RPMI8226 (cell line): ENCODE results near the gene TMEM119.

Experiments used
- DNase-seq: peaks from one replicate; pipeline ENCODE4 v3.0.0-alpha.2; 2015

Gene TMEM119

GRCh38 chr12:108597559-108598471, at the start of gene TMEM119:
TMEM119 (minus strand) TSS chr12:108598084; CDS start chr12:108592383, 5,701 bp downstream.
- DNase-seq, result no peak

DNA sequence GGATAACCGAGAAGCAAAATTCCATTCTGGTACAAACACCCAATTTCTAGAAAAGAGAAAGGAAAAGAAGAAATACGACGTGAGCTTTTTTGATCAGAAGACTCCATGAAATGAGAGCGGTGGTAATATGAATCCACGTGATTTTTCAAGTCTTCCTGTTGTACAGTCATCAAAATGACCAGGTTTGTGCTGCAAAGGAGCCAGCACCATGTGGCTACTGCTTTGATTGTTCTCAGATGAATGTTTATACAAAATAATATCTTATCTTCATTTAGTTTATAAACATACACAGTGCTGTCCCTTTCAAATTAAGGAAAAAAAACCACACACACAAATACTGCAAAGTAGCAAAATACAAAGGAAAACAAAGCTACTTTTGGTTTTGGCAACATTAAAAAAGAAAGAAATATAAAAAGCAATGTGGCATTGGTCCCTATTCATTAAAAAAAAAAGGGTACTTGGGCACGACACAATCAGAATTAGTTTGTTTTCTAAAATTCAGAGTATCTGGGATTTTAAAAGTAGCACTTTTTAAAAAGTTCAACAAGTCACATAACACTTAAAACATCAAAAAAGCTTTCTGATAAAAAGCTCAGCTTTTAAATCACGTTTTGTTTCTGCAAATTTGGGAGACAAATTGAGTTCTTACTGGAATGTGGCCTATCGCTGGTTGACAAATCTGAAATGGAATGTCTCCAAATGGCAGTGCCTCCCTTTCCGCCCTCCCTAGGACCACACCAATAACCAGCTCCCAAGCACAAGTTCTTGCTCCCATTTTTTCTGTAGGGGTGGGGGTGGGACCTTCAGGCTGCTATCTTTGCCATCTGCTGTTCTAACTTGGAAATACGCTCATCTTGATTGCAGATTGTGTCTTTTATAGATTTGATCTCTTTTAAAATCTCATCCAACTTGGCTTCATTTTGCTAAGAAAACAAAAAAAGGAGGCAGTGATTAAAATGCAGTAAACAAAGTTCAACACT, 49.0 kb upstream of the TMEM119 start:
- DNase-seq, result no peak

DNA sequence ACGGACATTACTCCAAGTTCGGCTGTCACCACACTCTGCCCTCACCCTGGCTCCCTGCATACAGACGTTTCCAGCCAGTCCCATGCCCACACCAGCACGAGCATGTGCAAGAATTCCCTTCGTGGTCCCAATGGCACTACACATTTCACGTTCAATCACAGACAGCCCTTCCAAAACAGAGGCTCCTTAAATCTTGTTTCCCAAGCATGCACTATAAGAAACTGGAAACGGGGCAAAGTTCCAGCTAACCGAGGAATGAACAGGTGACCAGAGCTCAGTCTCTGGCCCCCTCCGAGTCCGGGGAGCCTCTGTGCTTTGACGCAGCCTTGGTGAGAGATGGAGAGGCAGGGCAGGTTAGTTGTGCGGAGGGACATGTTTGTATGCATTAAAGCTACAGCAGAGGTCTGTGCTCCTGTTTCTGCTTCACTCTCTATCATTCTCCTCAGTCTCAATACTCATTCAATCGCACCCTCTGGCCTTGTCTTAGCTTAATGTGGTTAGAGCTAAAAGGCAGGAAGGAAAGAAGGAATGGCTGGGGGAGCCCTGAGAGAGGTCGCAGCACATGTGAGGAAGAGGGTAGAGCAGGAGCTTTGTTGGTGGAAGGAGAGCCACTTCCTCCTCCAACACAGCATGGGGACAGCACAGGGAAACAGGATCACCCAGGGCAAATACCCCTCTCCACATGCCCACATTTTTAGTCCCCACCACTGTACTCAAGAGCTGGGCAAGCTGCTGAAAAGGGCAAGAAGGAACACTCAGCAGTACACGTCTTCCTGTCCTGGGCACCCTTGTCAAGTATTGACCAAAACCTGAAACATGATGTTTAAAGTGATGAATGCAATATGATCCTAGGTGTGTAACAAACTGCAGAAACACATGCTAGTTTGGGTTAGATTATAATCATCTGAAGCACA, 48.1 kb upstream of the TMEM119 start:
- DNase-seq, result no peak

DNA sequence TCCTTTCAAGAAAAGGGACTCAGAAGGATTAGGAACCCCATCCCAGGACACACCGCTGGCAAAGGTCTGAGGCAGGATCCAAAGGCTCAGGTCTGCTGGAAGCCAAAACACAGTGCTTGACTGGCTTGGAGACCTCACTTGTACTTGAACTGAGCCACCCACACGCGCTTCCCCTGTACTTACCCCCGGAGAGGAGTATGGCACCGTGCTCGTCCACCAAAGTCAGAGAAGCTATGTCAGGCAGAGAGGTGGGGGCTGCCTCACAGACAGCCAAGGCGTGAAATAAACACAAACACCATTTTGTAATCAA, 46.9 kb upstream of the TMEM119 start:
- no peak for DNase-seq

DNA sequence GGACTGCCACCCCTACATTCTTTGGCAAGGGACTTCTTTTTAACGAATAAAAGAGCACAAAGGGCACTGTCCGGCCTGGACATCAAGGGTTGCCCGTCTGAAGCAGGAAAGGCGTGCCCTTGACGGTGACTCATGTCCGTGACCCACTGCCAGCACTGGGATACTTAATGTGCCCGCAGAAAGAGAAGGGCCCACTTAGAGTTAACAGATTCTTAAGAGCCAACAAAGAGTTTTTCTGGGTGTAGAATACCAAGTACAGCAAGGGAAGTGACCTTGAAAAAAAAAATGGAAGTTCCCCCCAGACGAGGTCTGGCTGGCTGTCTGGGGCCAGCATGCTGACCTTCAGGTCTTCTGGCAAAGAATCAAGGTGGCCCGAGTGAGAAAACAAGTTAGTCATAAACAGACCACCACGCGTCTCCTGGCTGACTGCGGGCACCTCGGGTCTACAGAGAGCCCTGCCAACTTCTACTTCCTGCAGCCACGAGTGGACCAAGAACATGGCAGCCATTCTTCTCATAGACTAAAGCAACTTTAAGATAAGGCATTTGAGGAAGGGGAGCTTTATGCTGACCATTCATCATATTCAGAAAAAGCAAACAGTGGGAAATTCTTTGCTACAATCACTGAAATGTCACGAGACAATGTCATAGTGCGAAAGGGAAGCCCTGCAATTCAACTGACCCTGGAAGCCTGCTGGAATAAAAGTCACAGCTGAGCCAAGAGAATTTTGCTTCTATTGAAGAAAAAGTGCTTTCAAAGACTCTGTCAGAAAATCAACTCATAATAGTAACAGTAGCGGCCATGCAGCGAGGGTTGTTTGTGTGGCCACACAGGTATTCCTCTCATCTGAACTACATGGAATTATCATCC, 46.3 kb upstream of the TMEM119 start:
- no peak for DNase-seq

DNA sequence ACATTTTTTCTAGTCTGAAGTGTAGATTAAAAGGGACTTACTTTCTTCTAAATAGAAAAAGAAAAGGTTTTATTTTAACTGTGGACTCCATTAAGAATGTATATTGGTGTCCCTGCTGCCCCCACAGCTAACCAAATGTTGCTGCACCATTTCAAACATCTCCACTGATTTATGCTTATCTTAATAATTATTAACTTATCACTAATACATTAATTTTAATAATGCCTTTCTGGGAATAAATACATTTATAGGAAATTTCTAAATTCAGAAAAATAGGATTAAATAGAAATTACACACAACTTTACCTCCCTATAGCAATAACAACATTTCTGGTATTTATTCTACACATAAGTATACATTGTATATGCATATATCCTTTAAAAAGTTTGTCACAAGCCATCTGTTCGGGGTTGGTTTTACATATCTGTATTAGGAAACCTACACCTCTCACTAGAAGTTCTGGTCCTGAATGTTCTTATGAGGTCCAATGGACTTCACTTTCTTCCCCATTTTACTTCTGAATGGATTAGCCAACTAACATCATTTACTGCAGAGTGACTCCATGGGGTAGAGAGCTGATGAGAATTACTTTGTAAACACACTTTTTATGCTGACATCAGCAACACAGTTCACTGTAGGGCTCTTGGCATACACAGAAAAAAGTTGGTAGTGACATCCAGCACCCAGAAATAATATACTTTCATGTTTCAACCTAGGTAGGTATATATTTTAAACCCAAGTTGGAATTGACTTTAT, 45.2 kb upstream of the TMEM119 start:
- peak; percentile 53 for DNase-seq

- DNase-seq, result no peak
These were observed 44.5 kb upstream of the TMEM119 start for GRCh38 chr12:108642269-108642870.

DNA sequence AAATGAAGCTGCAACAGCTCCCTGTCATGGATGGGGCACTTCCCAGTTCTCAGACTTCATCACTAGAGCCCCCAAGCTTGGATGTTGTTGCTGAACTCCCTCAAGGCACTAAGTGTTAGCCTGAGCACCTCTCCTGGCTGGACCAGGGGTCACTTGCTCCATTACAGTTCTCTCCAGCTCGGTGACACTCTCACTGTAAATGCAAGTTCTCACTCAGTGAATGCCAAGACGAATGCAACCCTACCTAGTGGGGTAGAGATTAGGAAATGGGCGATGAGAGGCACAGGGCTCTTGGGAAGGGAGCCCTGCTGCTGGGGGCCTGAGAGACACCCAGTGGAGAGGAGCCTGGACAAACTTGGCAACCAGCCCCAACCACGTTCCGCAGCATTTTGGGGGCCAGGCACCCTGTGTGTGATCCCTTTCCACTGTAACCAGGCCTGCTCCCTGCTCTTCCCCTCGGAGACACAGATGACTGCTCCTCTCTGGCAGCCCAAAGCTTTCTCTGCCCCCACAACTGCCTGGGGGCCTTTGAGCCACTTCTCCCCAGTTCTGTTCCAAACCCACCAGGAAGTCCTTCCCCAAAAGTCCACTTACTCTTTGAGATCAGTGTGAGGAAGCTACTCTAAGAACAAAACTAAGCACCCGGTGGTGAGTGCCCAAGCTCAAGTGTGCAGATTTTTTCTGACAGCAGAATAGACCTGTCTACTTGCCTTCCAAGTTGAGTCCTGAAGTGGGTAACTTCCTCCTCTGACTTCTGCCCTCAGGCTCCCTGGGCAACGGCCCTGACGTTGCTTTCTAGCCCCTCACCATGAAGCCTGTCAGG, 43.8 kb upstream of the TMEM119 start:
- DNase-seq, result no peak

GRCh38 chr12:108640802-108641445, 43.0 kb upstream of the TMEM119 start:
- peak; percentile 88 for DNase-seq

DNA sequence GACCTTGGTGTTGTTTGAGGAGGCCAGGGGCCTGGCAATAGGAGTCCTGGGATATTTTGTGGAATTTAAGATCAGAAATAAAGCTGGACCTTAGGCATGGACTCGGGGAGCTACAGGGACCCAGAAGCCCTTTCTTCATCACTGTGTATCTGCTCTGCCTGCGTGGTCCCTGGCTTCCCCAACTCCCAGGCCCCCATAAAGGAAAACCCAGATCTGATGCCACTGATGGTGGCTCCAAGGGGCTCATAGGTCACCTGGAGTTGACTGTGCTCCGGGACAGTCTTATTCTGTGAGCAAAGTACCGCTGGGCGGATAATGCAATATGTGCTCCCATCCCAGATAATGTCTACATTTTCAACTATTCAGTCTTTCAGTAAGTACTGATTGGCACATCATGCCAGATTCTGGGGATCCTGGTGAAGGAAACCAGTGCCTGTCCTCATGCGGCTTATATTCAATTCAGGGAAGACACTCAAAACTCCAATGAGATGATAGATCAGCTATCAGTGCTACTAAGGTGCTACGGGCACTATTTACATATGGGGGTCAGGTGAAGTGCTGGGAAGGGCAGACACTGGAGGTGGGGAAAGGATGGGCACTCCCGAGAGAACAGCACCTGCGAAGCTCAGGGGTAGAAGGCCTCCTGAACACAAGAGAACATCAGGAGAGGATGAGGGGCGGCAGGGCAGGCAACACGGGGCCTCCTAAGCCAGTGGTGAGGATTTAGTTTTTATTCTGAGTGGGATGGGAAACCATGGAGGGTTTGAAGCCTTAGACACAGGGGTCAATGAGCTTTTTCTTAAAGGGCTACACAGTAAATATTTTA, 41.3 kb upstream of the TMEM119 start:
- no peak for DNase-seq

GRCh38 chr12:108638141-108638827, 40.4 kb upstream of the TMEM119 start:
- no peak for DNase-seq

- peak; percentile 47 for DNase-seq
These were observed 39.5 kb upstream of the TMEM119 start for GRCh38 chr12:108637222-108637971.

- peak; percentile 63 for DNase-seq
These were observed 38.3 kb upstream of the TMEM119 start for GRCh38 chr12:108635997-108636808.

DNA sequence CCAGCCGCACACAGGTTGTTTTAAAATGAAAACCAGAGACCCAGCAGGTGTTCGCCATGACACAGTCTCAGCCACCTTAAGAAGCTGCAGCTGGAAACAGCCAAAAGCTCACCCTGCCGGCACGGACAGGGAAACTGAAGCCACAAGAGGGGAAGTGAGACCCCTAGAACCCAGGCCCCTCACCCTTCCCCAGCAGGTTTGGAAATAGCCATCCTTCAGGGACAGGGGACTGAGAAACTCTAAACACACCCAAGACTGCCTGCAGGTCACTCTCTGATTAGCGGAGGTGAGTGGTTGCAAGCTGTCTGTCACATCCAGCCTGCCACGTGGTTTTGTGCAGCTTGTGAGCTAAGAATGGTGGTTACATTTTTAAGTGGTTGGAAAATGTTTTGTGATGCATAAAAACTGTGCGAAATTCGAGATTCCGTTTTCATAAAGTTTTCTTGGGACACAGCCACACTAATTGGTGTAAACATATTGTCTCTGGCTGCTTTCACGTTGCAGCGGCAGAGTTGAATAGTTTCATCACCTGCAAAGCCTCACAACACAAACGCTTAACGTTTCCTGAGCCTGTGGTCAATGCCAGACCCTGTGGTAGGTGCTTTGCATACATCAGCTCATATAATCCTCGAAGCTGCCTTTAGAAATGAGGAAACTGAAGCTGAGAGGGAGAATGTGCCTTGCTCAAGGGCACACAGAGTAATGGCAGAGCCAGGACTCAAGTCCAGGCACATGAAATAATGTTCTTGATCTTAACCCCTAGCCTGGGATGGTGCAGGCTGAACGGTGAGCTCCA, 37.5 kb upstream of the TMEM119 start:
- peak; percentile 94 for DNase-seq

DNA sequence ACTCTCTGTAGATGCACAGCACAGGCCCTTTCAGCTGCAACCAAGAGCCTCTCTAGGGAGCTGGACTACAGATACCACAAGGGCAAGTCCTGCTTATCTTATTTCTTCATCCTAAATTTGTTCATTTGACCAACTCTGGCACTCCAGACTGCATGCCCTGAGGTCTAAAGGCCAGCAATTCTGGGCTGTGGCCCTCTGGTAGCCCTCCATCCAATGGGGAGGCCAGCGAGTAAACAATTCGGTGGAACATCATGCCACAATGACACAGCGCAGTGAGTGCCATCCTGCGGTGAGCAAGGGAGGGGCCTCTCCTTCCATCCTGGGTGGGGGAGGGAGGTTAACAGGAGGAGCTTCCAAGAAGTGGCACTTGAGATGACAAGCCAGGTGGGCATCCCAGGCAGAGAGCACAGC, 36.5 kb upstream of the TMEM119 start:
- DNase-seq, result peak; percentile 91
